Endothelial cell (in vitro differentiated cells): Measurements from ENCODE around the gene RABGGTA. TPM values are rescaled to one million over a fixed set of nuclear protein-coding genes. Genes with fewer than 3 reads are reported as not detected.
A peak's percentile ranks its signal among the peaks of the same experiment; 100 is the strongest.

ENCODE experiments used
- DNase-seq: peaks from one replicate; pipeline ENCODE4 v3.0.0; 2021; ENCODE audit warnings: low spot score
- H3K27ac Mint-ChIP-seq: one replicate; pipeline ENCODE4 v1.8.0; 2021; ENCODE audit warnings: mixed read lengths, inconsistent platforms; ENCODE audit not compliant: unreplicated experiment
- H3K27me3 Mint-ChIP-seq: one replicate; pipeline ENCODE4 v1.8.0; 2021; ENCODE audit warnings: mild to moderate bottlenecking, moderate library complexity, mixed read lengths, inconsistent platforms; ENCODE audit not compliant: unreplicated experiment
- H3K36me3 Mint-ChIP-seq: one replicate; pipeline ENCODE4 v1.8.0; 2021; ENCODE audit warnings: mild to moderate bottlenecking, low read depth, mixed read lengths, inconsistent platforms; ENCODE audit not compliant: unreplicated experiment
- H3K4me1 Mint-ChIP-seq: one replicate; pipeline ENCODE4 v1.8.0; 2021; ENCODE audit warnings: mild to moderate bottlenecking, mixed read lengths, inconsistent platforms; ENCODE audit not compliant: unreplicated experiment
- H3K4me3 Mint-ChIP-seq: one replicate; pipeline ENCODE4 v1.8.0; 2021; ENCODE audit warnings: mild to moderate bottlenecking, mixed read lengths, inconsistent platforms; ENCODE audit not compliant: unreplicated experiment
- H3K9me3 Mint-ChIP-seq: one replicate; pipeline ENCODE4 v1.8.0; 2021; ENCODE audit warnings: mixed read lengths, inconsistent platforms; ENCODE audit not compliant: unreplicated experiment
- CTCF ChIP-seq: fragments of 200-600 bp; sonication (generic); IDR thresholded peaks from one replicate; pipeline ENCODE4 v1.5.0; 2021; ENCODE audit warnings: antibody characterized with exemption; ENCODE audit not compliant: unreplicated experiment
- total RNA-seq: library from RNA; stranded (reverse); fragmentation: NEBNext Ultra II Directional; extraction: Animal tissue kit (Norgen Biotek cat#: 25700); gene quantifications from one replicate; pipeline ENCODE4 v1.2.1, GENCODE V29; 2021; ENCODE audit not compliant: unreplicated experiment

The RABGGTA gene
- total RNA-seq, 1 donor from 2014 or later = 17.7 TPM

DNA sequence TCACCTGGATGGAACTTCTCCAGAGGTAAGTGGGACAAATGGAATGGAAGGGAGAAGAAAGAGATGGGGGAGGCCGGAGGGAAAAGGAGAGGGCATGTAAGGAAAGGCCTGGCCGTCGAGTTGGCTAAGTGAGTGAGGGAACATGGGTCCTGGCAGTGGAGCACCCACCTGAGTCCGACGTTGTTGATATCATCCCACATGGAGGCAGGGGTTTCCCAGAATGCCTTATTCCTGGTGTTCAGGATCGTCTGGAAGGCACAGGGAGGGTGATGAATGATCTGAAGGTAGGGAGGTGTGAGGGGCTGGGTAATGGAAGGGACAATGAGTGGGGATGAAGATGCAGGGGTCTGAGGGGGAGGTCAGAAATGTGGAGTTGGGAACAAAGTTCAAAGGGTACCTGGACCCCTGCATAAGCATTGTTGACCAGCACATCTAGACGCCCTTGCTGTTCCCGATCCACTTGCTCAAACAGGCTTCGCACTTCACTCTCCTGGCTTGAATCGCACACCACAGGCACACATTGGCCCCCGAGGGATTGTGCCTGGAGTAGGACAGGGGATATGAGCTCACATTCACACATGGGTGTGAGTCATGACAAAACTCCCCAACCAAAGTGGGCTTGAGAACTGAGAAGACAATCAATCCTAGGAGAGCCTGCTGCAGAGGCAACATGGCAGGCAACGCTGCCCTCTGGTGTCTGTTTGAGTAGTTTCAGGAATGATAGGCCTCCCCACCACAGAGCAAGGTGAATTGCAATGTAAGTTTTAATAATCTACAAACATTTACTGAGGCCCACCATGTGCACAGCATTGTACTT, 25.2 kb upstream of the RABGGTA start:
- no peaks in the 10 kb centered on the region for H3K9me3 Mint-ChIP-seq
- H3K36me3 Mint-ChIP-seq = peaks cover 23% of the 10 kb centered on the region
- peaks cover 12% of the 10 kb centered on the region for H3K27me3 Mint-ChIP-seq
- peaks cover 24% of the 10 kb centered on the region for H3K4me1 Mint-ChIP-seq
- no peak overlapping the region for H3K27ac Mint-ChIP-seq
- peak; percentile 64 for DNase-seq
- no peak for TF ChIP-seq CTCF
- peak overlapping the region; percentile 68 for H3K4me3 Mint-ChIP-seq

DNA sequence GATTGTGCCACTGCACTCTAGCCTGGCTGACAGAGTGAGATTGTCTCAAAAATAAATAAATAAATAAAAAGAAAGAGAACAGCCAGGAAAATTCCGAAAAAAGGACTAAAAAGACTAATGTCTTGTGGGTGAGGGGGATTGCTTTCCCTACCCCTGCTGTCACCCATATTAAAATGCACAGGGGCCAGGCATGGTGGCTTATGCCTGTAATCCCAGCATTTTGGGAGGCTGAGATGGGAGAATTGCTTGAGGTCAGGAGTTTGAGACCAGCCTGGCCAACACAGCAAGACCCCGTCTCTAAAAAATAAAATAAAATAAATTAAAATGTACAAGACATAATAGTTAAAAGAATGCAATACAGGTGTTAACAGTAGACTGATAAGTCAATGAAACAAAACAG, 22.1 kb upstream of the RABGGTA start:
- Mint-ChIP-seq H3K4me3 (no peak overlapping the region), H3K27ac (no peak overlapping the region), H3K9me3 (no peaks in the 10 kb centered on the region), H3K4me1 (peaks cover 7% of the 10 kb centered on the region), H3K27me3 (peaks cover 3% of the 10 kb centered on the region), H3K36me3 (peaks cover 32% of the 10 kb centered on the region)
- no peak for TF ChIP-seq CTCF
- DNase-seq = no peak

- Mint-ChIP-seq H3K36me3 (peaks cover 28% of the 10 kb centered on the region), H3K27ac (no peak overlapping the region), H3K9me3 (no peaks in the 10 kb centered on the region), H3K27me3 (peaks cover 5% of the 10 kb centered on the region), H3K4me3 (no peak overlapping the region), H3K4me1 (peaks cover 2% of the 10 kb centered on the region)
- TF ChIP-seq CTCF = no peak
- no peak for DNase-seq
Measured at GRCh38 chr14:24292118-24292807, 20.9 kb upstream of the RABGGTA start.

GRCh38 chr14:24291446-24292117, 20.2 kb upstream of the RABGGTA start:
- Mint-ChIP-seq H3K27me3 (peaks cover 5% of the 10 kb centered on the region), H3K27ac (no peak overlapping the region), H3K4me3 (no peak overlapping the region), H3K4me1 (no peaks in the 10 kb centered on the region), H3K9me3 (no peaks in the 10 kb centered on the region), H3K36me3 (peaks cover 26% of the 10 kb centered on the region)
- DNase-seq = no peak
- TF ChIP-seq CTCF = no peak
